ENCODE measurements around the gene ERRFI1. TPM values are rescaled to one million over a fixed set of nuclear protein-coding genes. Genes with fewer than 3 reads are reported as not detected.
"Not testable (repeated sequence)": the region's sequence is repeated elsewhere in the genome, so short reads cannot be mapped to it uniquely, and the experiment has no call there.

The ERRFI1 gene
- total RNA-seq, 2 experiments from 2014 or later = 3.6 TPM

- intact Hi-C loops (cut with DNase I, micrococcal nuclease) = no loop called here
- Mint-ChIP-seq H3K27ac (no peak overlapping the region), H3K4me1 (ENCODE audit: low read depth) (no peaks in the 10 kb centered on the region), H3K27me3 (peaks cover 14% of the 10 kb centered on the region), H3K4me3 (no peak overlapping the region), H3K36me3 (ENCODE audit: low read depth) (no peaks in the 10 kb centered on the region), H3K9me3 (no peaks in the 10 kb centered on the region)
- Histone ChIP-seq H3K27me3 (ENCODE audit: control insufficient read depth in 1 of 2, insufficient read depth in 2 of 2, low read length in 2 of 2) (no peaks in the 10 kb centered on the region), H3K27ac (ENCODE audit: low read depth in 1 of 2, low read length in 2 of 2) (no peak overlapping the region), H3K4me1 (ENCODE audit: insufficient read depth, low read length) (no peaks in the 10 kb centered on the region), H3K36me3 (ENCODE audit: insufficient read depth, low read length) (no peaks in the 10 kb centered on the region), H3K9me3 (ENCODE audit: control insufficient read depth in 1 of 2, insufficient read depth in 1 of 2, low read length in 2 of 2) (no peaks in the 10 kb centered on the region), H3K4me3 (ENCODE audit: low read length) (no peak overlapping the region)
- ATAC-seq (ENCODE audit: poor library complexity) (no peak), DNase-seq (no peak)
- no peak for TF ChIP-seq CTCF (IDR thresholded peaks at IDR 0.05)
- ChIA-PET POLR2A (no interaction called here), CTCF (no interaction called here)
Observed at GRCh38 chr1:8061210-8061609, 35.1 kb upstream of the ERRFI1 start.

GRCh38 chr1:8059161-8059622 lies 33.1 kb upstream of the ERRFI1 start:
- CTCF ChIA-PET = no interaction called here
- no peak overlapping the region for H3K4me3 ChIP-seq (ENCODE audit: low read length)
- POLR2A ChIA-PET = no interaction called here
- Mint-ChIP-seq H3K4me3 (no peak overlapping the region), H3K27me3 (peaks cover 11% of the 10 kb centered on the region), H3K4me1 (ENCODE audit: low read depth) (no peaks in the 10 kb centered on the region), H3K9me3 (no peaks in the 10 kb centered on the region), H3K27ac (no peak overlapping the region), H3K36me3 (ENCODE audit: low read depth) (no peaks in the 10 kb centered on the region)
- TF ChIP-seq CTCF (IDR thresholded peaks at IDR 0.05) = no peak
- no peaks in the 10 kb centered on the region for H3K4me1 ChIP-seq (ENCODE audit: insufficient read depth, low read length)
- no peaks in the 10 kb centered on the region for H3K27me3 ChIP-seq (ENCODE audit: control insufficient read depth in 1 of 2, insufficient read depth in 2 of 2, low read length in 2 of 2)
- no peaks in the 10 kb centered on the region for H3K9me3 ChIP-seq (ENCODE audit: control insufficient read depth in 1 of 2, insufficient read depth in 1 of 2, low read length in 2 of 2)
- ATAC-seq (ENCODE audit: poor library complexity) (no peak), DNase-seq (no peak)
- H3K27ac ChIP-seq (ENCODE audit: low read depth in 1 of 2, low read length in 2 of 2) = no peak overlapping the region
- H3K36me3 ChIP-seq (ENCODE audit: insufficient read depth, low read length) = no peaks in the 10 kb centered on the region
- intact Hi-C loops (cut with DNase I, micrococcal nuclease) = no loop called here

- H3K36me3 ChIP-seq (ENCODE audit: insufficient read depth, low read length); intact Hi-C loops (cut with DNase I, micrococcal nuclease); ATAC-seq (ENCODE audit: poor library complexity); POLR2A ChIA-PET; H3K9me3 ChIP-seq (ENCODE audit: control insufficient read depth in 1 of 2, insufficient read depth in 1 of 2, low read length in 2 of 2); H3K27me3 Mint-ChIP-seq; H3K27ac ChIP-seq (ENCODE audit: low read depth in 1 of 2, low read length in 2 of 2); DNase-seq; H3K27me3 ChIP-seq (ENCODE audit: control insufficient read depth in 1 of 2, insufficient read depth in 2 of 2, low read length in 2 of 2); H3K4me3 Mint-ChIP-seq; H3K36me3 Mint-ChIP-seq (ENCODE audit: low read depth); H3K4me1 ChIP-seq (ENCODE audit: insufficient read depth, low read length); H3K4me1 Mint-ChIP-seq (ENCODE audit: low read depth); H3K4me3 ChIP-seq (ENCODE audit: low read length); H3K27ac Mint-ChIP-seq; H3K9me3 Mint-ChIP-seq: not testable (repeated sequence)
- CTCF ChIA-PET = interaction anchor here (0.7 kb wide), 1 partner anchor 236 kb away, joined by 3 read pairs; no protein-coding TSS in a partner anchor
Observed at GRCh38 chr1:8057779-8058178, 31.7 kb upstream of the ERRFI1 start.

- no peak overlapping the region for H3K4me3 Mint-ChIP-seq
- H3K4me1 Mint-ChIP-seq (ENCODE audit: low read depth) = no peaks in the 10 kb centered on the region
- no peaks in the 10 kb centered on the region for H3K27me3 ChIP-seq (ENCODE audit: control insufficient read depth in 1 of 2, insufficient read depth in 2 of 2, low read length in 2 of 2)
- H3K4me1 ChIP-seq (ENCODE audit: insufficient read depth, low read length) = no peaks in the 10 kb centered on the region
- no peak overlapping the region for H3K27ac ChIP-seq (ENCODE audit: low read depth in 1 of 2, low read length in 2 of 2)
- DNase-seq = no peak
- no peaks in the 10 kb centered on the region for H3K9me3 Mint-ChIP-seq
- ChIA-PET CTCF (no interaction called here), POLR2A (interaction anchor here (0.9 kb wide), 1 partner anchor 8 kb away, joined by 4 read pairs; no protein-coding TSS in a partner anchor)
- no peak overlapping the region for H3K27ac Mint-ChIP-seq
- no peaks in the 10 kb centered on the region for H3K36me3 Mint-ChIP-seq (ENCODE audit: low read depth)
- no peak for TF ChIP-seq CTCF (IDR thresholded peaks at IDR 0.05)
- no peaks in the 10 kb centered on the region for H3K36me3 ChIP-seq (ENCODE audit: insufficient read depth, low read length)
- H3K27me3 Mint-ChIP-seq = no peaks in the 10 kb centered on the region
- no peak for ATAC-seq (ENCODE audit: poor library complexity)
- H3K4me3 ChIP-seq (ENCODE audit: low read length) = no peak overlapping the region
- intact Hi-C loops (cut with DNase I, micrococcal nuclease) = no loop called here
- H3K9me3 ChIP-seq (ENCODE audit: control insufficient read depth in 1 of 2, insufficient read depth in 1 of 2, low read length in 2 of 2) = no peaks in the 10 kb centered on the region
Observed at GRCh38 chr1:8055973-8056372, 29.9 kb upstream of the ERRFI1 start.

Data from CD4-positive, alpha-beta T cell (primary cell).